ENCODE results near the gene MFSD1.

The MFSD1 gene

DNA sequence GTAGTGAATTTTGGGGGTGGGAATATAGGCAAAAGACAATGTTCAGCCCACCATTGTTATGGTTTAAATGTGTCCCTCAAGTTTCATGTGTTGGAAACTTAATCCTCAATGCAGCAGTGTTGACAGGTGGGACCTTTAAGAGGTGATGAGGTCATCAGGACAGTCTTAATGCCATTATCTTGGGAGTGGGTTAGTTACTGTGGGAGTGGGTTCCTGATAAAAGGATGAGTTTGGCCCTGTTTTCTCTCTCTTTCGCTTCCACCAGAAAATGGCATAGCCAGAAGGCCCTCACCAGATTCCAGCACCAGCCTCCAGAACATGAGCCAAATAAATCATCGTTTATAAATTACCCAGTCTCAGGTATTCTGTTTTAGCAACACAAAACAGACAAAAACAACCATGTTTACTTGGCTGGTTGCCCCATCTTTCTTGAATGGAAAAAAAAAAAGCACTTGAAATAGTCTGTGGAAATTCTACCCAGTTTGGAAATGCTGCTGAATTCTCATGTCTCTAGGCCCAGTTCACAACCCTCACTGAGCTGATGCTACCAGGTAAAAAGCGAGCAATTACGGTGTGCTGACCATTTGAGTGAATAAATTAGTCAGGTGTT, 31.0 kb upstream of the MFSD1 start:
- H3K4me3 ChIP-seq (ENCODE audit: low read depth, low read length) = no peak overlapping the region
- TF ChIP-seq, protein P1, sequence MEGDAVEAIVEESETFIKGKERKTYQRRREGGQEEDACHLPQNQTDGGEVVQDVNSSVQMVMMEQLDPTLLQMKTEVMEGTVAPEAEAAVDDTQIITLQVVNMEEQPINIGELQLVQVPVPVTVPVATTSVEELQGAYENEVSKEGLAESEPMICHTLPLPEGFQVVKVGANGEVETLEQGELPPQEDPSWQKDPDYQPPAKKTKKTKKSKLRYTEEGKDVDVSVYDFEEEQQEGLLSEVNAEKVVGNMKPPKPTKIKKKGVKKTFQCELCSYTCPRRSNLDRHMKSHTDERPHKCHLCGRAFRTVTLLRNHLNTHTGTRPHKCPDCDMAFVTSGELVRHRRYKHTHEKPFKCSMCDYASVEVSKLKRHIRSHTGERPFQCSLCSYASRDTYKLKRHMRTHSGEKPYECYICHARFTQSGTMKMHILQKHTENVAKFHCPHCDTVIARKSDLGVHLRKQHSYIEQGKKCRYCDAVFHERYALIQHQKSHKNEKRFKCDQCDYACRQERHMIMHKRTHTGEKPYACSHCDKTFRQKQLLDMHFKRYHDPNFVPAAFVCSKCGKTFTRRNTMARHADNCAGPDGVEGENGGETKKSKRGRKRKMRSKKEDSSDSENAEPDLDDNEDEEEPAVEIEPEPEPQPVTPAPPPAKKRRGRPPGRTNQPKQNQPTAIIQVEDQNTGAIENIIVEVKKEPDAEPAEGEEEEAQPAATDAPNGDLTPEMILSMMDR (IDR thresholded peaks at IDR 0.05; ENCODE audit: low read depth, low read length, missing control alignments) = no peak
- DNase-seq (ENCODE audit: low read depth) = no peak

DNA sequence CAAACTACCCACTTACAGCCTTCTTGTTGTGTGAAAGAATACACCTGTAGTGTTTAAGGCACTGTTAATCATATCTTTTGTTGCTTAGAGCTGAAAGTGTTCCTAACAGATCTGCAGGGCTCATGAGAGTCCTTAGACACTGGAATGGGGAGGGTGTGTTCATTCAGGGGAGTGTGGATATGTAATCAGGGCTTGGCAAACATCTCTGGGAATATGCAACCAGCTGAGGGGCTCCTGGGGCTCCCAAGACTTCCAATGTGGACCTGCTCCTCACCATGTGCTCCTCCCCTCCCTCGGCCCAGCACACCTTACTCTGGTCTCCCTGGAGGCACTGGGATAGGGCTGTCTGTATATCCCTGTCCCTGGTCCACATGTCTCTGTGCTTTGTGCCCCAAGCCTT, 30.3 kb upstream of the MFSD1 start:
- no peak for DNase-seq (ENCODE audit: low read depth)
- no peak overlapping the region for H3K4me3 ChIP-seq (ENCODE audit: low read depth, low read length)
- TF ChIP-seq, protein P1 (IDR thresholded peaks at IDR 0.05; ENCODE audit: low read depth, low read length, missing control alignments) = no peak

DNA sequence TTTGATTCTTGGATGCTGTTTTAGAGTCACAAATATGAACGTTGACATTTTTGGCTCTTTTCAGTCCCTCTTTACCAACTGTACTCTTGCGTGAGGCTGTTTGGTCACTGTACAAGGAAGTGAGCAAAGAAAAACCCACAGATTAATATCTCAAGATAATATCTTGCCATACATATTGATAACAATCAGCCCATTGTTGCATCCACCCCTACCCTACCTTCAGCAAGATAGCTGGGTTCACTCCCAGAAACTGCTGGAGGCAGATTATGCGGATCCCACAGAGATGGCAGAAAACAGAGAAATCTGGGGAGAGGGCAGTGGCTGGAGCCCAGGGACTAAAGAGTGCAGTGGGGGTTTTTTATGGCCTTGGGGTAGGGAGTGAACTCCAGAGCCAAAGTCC, 29.9 kb upstream of the MFSD1 start:
- TF ChIP-seq, protein P1 (IDR thresholded peaks at IDR 0.05; ENCODE audit: low read depth, low read length, missing control alignments) = no peak
- no peak overlapping the region for H3K4me3 ChIP-seq (ENCODE audit: low read depth, low read length)
- no peak for DNase-seq (ENCODE audit: low read depth)

DNA sequence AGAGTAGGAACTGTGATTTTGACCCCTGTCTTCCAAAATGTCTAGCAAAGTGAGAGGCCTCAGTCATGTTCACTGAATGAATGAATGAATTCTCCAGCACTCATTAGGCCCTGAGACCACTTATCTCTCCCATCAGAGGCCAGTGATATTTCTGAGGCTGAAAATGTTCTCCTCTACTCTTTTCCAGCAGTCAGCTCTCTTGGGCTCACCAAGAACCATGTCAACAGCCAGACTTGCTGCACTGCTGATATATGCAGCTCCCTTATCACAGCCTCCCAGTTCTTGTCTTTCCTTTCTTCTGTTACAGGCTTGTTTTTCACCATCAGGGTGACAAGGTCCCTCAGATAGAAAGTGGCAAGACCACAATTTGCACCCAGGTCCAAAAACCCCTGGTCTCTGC, 28.7 kb upstream of the MFSD1 start:
- TF ChIP-seq, protein P1 (IDR thresholded peaks at IDR 0.05; ENCODE audit: low read depth, low read length, missing control alignments) = no peak
- no peak for DNase-seq (ENCODE audit: low read depth)
- no peak overlapping the region for H3K4me3 ChIP-seq (ENCODE audit: low read depth, low read length)

DNA sequence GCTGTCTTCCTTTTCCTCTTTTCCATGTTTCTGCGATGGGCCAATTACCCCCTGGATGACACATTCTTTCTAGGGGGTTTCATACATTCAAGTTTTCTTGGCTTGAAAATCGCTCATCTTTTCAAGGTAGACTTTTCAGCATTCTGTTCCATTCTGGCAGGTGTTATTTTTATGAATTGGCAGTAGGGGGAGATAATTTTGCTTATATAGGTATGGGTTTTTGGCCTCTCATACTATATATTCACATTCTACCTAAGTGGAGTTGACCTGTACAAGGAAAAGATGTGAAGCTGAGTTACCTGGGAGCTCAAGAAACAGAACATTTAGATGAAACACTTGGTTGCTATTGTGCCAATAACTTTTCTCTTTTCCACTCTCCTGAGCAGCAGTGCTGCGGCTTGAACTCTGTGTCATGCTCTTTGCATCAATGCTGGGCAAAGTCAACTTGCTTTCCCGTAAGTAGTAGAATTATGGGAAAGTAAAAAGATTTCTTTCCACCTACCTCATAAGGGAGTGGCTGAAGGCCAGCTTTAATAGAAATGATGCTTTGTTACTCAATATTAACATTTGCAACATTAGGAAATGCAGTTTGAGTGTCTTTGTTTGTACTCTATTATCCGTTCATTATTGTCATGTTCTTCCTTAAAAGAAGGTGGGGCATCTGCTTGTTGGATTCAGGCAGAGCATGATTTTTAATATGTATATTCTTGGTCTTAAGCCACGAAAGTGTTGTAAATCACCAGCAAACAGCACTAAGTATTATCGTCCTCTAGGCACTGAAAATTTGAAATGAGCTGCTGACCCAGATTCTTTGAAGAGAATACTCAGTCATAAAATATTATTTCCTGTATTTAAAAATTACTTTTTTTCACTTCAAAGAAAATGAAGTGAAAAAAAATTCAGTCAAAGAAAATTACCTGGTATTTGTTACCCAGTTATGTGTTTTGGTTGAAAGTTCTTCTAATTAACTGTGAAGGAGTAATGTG, 27.7 kb upstream of the MFSD1 start:
- TF ChIP-seq, protein P1 (IDR thresholded peaks at IDR 0.05; ENCODE audit: low read depth, low read length, missing control alignments) = no peak
- no peak for DNase-seq (ENCODE audit: low read depth)

DNA sequence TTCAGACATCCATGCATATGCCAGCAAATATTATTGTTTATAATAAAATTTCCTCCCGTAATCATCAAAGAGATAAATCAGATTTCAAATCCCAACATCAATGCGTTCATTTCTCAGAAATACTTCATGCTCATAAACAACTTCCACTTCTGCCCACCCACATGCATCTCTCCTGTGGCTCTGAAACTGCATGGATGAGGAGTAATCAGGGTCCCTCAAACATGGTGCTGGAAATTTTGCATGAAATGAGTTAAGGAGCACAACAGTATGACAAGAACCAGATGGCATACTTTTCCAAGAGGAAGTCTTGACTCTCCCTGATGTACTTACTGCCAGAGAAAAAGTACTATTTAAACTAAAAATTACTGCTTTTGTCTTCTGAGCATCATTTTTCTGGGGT, 26.9 kb upstream of the MFSD1 start:
- TF ChIP-seq, protein P1 (IDR thresholded peaks at IDR 0.05; ENCODE audit: low read depth, low read length, missing control alignments) = no peak
- no peak for DNase-seq (ENCODE audit: low read depth)
- no peak overlapping the region for H3K4me3 ChIP-seq (ENCODE audit: low read depth, low read length)

More for the DNA sequence above, 27.7 kb upstream of the MFSD1 start:
- H3K4me3 ChIP-seq (ENCODE audit: low read depth, low read length) = no peak overlapping the region
